GM21576 (cell line): ENCODE data around the gene DPP6.
A peak's percentile ranks its signal among the peaks of the same experiment; 100 is the strongest.

ENCODE experiments used
- ATAC-seq: cut with Tn5 transposase; IDR thresholded peaks from one replicate; pipeline ENCODE4 v1.9.1; 2021; ENCODE audit warnings: mild to moderate bottlenecking, moderate library complexity; ENCODE audit not compliant: unreplicated experiment

The DPP6 gene

DNA sequence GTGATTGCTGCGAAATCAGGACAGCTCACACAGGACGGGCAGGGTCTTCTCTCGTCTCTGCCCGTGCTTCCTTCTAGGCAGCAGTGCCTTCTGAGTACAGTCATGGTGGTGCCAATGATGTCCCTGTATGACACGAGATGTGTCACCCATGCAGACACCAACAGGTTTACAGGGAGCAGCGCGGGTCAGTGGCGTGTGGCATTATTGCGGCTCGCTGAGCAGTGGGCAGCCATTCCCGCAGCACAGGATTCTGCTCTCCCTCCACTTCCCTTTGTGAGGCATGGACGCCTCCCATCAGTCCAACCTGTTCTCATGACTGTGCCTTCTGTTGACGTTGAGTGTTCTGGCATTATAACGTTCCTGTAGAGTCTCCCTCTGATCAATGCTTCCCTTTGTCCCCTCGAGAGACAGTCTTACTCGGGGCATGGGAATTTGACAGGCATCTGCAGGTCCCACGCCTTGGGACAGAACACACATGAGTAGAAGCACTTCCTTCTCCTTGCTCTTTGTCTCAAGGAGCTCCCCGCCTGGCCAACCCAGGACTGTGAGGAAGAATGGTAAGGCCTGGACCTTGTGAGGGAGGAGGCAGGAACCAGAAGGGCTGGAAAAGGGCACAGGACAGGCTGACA lies 731.2 kb downstream of the DPP6 start:
- no peak for ATAC-seq

DNA sequence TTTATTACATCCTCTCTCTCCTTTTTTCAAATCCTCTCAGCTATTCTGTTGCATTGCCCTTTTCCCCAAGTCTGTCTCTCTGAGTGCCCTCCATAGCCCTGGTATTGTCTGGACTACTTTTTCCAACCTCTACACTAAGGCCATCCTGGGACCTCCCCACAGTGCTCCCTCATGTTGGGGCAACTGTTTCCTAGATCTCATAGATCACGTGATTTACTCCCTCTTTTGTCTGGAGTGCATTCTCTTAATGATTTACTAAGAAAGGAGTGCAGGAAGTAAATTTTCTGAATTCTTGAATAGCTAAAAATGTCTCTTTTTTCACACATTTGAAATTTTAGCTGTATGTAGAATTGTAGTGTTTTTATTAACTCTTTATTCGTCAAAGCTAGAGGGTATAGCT lies 733.7 kb downstream of the DPP6 start:
- no peak for ATAC-seq

DNA sequence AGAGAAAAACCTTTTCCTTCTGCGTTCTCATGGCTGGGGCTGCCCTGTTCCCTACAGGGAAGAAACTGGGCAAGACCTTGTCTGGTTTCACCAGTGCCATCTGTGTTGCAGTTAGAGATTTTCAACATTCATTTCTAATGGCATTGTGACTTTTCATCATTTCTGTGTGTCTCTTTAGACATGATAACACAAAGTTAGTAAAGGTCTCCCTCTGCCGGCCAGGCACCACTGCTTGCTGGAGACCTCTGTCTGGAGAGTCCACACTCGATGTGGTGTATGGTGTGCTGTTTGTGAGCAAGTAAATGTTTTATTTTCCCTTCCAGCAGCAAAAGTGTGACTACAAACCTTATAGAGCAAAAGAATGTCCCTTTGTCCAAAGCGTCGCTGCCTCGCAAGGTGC lies 737.2 kb downstream of the DPP6 start:
- no peak for ATAC-seq

DNA sequence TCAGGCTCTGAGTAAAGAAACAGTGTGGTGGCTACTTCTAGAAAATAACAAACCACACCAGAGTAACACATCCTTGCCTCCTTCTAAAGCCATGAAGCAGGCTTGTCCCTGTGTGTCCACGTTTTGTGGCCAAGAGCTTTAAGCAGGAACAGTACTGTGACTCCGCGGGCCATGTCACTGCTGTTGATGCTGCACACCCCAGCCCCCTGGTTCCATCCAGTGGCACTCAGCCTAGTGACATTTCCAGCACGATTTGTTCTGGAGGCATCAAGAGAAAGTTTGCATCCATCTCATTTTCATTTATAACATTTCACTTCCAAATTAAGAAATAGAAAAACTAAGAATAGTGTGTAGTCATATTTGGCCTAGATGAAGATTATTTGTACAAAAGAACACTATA lies 739.4 kb downstream of the DPP6 start:
- no peak for ATAC-seq

DNA sequence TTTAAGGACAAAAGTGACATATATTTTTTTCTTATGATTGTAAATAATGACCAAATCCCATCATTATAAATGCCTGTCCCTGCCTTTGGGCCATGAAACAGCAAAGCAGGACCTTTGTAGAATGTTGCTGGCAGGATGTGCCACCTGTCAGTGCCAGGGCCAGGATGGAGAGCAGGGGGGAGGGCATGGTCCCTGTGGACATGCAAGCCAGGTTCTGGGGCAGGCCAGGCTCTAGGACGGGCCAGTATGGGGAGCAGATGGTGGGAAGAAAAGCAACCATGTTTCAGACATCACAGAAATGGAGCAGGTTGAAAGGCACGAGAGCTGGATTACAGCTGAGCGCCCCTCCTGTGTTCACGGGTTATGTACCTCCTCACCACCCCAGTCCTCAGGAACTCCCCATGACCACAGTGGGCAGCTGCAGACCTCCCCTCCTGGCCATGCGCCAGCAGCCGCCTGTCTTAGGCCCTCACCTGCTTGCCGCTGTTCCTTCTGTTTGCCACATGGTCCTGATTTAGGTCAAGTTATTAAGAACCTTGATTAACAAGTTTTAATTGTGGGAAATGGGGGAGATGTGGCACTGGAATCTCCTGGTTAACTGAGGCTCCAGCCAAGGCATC lies 740.3 kb downstream of the DPP6 start:
- ATAC-seq: no peak

DNA sequence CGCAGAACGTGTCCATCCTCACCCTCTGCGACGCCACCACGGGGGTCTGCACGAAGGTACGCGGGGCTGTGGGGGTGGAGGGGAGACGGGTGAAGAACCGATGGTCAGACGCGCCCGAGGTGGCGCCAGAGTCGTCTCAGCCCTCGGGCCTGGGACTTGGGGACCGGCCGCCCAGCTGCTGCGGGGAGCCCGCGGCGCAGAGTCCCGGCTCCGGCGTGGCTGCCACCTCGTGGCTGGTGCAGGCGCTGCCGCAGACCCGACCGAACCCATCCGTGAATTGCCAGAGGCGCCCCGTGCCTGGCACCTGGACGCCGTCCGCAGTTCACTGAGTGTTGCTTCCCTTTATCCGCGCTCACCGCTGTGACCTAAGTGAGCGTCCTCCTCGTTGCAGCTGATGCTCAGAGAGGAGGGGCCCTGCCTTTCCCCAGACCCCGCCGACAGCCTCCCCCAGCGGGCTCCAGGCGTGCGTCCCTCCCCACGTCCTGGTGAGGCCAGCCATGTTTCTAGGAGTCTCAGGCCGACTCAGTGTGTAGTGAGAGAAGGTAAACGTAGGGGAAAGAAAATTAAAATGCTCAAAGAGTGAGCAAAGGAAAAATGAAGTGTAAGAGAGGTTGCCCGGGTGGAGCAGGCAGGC lies 742.1 kb downstream of the DPP6 start:
- ATAC-seq: no peak

DNA sequence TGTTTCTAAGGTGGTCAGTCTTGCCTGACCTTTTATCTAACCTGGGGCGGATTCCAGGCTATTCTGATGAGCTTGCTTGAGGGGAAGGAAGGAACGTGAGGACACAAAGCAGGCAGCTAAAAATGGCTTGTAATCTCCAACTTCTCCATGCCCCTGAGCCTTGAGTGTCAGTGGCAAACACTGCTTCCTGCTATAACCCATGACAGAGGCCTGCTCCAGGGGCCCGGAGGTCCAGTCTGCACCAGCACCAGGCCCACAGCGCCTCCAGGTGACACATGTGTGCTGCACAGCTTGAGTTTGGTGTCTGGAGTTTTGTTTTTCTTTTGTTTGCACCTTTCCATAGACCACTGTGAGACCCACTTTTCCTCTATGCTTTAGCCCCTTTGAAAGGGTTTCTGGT lies 742.8 kb downstream of the DPP6 start:
- no peak for ATAC-seq

DNA sequence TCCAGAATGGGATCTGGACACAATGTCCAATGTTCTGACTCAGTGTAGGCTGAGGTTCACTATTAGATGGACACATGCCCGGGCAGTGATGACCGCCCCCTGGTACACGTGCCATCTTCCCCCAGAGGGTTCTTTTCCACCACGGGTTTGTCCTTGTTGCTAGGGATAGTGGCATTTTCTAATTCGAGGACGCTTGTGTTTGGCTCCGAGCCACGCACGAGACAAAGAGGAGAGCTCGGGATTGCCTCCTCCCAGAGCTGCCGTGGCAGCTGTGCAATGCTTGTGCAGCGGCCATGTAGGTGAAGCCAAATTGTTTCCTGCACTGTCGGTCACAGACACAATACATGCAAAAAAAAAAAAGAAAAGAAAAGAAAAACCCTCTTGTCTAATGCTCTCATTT lies 743.2 kb downstream of the DPP6 start:
- ATAC-seq: no peak

DNA sequence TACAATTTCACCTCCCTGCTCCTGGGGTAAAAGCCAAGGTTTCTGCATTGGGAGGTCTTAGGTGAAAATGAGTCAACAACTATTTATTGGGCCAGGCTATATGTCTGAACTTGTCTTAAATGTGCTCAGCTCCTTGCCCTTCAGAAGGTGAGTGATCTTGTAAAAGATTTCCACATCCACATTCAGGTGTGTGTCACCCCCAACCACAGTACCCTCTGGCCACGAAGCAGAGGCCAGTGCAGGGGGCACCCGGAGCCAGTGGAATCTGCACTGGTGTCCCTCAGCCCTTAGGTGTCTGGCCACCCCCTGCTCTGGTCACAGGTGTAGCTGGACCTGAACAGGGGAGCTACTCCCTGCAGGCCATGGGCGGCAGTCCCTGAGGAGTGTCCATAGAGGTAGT lies 752.3 kb downstream of the DPP6 start:
- no peak for ATAC-seq

DNA sequence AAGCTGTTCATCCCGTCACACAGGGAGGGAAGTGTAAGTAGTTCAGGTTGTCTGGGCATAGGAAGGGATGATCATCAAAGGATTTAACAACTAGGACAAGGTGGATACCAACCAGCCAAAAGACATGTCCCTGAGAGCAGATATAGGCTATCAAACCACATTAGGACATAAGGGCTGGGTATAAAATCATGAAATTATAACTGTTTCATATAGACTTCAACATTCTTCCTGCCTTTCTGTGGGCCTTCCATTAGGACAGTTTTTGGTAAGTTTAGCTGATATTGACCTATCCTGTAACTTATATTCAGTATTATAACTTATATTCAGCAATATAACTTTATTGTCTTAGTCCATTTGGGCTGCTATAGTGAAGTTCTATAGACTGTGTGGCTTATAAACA lies 759.8 kb downstream of the DPP6 start:
- ATAC-seq: no peak

DNA sequence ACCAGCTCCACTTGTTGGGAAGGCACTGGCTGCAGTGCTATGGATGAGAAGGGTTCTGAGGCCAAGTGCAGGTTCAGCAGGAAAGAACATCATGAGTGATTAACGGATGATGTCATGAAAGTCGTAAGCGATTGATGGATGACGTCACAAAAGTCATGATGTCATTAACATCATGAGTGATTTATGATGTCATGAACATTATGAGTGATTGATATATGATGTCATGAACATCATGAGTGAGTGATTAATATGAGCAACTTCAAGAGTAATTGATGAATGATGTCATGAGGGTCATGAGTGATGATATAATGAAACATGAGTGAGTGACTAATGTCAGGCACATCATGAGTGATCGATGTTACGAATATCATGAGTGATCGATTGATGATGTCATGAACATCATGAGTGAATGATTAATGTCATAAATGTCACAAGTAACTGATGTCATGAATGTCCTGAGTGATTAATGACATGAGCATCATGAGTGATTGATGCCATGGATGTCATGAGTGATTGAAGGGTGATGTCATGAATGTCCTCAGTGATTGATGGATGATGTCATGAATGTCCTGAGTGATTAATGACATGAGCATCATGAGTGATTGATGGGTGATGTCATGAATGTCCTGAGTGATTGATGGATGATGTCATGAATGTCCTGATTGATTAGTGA lies 765.2 kb downstream of the DPP6 start:
- ATAC-seq: no peak

DNA sequence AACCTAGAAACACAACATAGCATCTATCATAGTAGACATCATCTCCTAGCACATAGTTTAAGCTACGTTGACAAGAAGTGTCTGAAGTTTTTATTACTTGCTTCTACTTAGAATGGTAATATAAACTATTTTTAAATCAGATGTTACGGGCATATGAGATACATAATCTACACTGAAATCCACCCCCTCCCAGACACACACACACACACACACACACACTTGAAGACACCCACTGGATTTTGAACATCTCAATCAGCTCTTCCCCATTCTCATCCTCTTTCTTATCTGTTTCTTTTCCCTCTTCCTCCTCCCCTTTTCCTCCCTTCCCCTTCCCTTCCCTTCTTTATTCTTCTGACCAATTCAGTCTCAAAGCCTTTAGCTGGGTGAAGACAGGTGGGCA lies 774.8 kb downstream of the DPP6 start:
- no peak for ATAC-seq

DNA sequence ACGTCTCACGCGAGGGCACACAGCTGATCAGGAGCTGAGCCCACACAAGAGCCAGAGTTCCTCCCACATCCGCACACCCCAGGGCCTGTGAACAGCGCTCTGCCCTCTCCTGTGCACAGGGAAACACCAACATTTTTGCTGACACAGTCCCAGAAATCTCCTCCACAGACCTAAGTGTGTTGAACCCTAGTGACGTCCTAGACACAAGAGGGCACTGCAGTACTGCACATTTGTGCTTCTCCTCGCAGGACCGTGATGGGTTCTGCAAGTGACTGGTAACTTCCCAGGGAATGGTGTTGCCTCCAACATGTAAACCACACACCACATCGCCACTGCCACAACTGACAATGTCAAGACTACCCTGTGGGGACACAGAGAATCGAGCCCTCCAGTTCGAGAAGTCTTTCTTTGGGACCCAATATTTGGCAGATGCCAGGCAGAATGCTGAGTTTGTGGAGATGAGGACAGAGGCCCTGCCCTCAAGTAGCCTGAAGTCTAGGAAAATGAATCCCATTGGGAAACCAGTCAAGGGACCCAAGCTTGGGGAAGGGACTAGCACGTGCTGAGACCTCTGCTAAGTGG lies 780.5 kb downstream of the DPP6 start:
- no peak for ATAC-seq

DNA sequence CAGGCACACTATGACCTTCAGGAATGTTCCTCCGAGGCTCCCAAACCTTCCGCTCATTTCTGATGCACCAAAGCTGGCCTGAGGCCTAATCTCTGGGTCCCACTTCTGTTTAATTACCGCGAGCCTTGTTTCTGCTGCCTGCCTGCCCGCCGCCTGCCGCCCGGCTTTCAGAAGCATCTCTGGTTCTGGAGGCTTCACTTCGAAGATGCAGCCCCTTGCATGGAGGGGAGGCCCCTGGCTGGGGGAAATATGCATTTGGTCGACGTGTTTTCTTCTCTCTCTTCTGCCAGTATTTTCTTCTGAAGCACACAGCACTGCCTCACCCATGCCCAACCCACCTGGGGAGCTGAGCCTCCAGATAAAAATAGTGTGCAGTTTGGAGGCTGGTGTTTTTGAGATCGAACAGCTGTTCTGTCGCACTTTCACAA lies 783.8 kb downstream of the DPP6 start:
- no peak for ATAC-seq

DNA sequence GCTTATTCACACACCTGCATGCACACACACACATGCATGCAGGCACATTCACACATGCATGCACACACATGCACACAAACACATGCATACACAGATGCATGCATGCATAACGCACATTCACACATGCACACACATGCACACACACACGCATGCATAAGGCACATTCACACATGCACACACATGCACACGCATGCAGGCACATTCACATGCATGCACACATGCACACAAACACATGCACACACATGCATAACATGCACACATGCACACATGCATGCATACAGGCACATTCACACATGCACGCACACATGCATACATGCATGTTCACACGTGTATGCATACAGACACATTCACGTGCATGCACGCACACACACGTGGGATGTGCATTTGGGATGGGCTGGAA lies 784.9 kb downstream of the DPP6 start:
- ATAC-seq: no peak

DNA sequence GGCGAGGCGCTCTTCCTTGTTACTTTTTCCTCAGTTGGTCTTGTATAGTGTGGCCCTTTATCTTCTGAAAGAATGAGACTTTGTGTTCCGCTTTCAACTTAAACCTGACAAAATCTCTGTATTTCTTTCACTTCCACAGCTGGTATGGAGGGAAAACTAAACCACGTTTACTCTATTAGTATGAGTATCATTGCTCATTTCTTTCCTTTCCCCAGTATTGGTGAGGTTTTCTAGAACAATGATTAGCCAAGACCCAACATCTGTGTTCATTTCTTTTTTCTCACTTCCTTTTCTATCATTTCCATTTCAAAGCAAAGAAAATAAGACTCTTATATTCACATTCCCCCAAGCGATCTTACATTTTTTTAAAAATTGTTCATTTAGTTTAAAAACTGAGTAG lies 785.4 kb downstream of the DPP6 start:
- ATAC-seq: peak; percentile 85

DNA sequence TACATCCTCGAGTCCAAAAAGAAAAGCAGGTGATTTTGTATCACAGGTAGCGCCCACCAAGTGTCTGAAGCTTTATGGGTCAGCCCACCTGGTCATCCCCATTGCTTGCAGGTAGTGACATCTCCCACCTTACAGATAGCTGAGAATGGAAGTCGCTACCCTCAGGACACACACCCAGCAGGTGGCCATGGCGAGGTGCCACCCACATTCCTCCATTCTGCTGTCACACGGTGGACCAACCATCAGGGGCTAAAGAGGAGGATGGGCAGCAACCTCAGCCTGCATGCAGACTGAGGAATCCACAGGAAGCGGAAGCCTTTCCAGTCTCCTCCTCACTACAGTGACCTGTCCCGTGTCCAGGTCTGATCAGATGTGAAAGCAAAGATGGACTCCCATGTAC lies 787.9 kb downstream of the DPP6 start:
- no peak for ATAC-seq

DNA sequence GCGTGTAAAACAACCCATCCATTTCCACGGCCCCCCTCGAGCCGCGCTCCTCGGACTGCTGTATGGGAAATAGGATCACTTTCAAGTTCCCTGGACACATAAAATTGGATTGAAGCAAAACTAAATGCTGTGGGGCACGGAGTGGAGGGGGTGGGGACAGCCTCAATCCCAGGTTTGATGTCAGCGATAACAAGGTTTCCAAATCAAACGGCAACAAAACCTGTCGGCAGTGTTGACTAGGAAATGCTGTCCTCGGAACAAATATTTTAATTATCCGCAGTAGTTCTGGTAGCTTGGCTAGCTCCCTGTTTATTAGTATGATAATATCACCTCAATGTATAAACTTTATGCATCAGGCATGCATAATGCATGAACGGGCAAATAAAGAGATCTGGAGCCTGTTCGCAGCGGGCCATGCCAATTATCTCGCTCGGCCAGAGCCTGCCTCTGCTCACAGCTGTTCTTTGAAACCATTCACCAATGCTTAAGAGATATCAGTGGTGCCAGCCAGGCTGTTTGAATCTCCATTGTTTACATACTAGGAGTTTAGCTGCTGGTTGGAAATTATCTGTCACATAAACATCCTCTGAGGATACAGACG lies 789.6 kb downstream of the DPP6 start:
- no peak for ATAC-seq

DNA sequence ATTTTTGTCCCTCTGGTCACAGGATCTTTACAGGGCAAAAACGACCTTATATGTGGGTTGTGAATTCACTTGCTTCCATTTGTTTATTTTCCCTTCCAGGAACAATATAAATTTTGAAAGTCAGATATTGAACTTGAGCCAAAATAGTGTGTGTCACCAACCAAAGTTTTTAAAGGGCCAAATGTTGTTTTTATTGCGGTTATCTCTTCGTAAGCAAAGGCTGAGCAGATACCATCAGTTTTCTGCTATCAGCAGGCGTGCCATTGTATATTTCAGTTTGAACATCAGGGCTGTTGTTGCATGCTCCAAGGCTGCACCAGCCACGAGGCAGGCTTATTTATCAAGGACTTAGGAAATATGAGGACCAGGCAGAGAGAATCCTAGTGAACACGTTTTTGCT lies 790.4 kb downstream of the DPP6 start:
- ATAC-seq: no peak

DNA sequence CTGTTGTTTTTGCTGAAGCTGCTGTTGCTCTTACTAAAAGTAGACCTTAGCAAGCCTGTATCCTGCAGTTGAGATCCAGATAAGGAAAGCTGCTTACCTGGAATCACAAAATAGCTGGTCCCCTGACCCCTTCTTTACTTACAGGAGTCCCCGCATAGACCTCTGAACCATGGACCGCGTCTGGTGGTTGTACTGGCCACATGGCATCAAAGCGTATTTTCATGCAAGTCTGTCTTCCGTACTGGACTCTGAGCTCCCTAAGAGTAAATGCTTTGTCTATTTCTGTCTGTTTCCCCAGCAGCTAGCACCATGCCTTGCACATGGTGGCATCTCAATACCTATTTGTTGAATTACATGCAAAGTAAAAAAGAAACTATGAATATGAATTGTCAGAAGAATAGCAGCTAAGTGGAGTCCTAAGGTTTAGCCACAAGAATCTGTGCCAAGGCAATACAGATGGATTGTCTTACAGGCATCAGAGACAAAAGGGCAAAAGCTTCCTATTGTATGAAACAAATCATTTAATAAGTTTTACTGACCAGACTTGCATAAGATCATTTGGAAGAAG lies 791.6 kb downstream of the DPP6 start:
- ATAC-seq: no peak

DNA sequence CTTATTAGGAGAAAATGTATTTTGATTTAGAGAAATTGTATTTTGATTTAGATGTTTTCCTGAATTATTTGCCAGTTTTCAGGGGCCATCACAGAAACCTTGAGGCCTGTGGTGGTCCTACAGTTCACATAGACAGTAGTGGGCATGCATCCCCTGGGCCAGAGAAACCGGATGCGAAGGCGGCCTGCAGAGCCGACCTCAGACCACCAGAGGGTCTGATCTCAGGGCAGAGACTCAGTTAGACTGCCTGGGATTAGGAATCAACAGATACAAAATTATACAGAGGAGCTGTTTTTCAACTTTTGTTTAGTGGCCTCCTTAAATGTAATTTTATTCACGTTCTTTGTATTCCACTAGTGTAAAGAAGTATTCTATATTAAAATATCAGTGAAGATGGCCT lies 792.3 kb downstream of the DPP6 start:
- ATAC-seq: no peak
